Measurements from ENCODE around the gene BRIP1.

DNA sequence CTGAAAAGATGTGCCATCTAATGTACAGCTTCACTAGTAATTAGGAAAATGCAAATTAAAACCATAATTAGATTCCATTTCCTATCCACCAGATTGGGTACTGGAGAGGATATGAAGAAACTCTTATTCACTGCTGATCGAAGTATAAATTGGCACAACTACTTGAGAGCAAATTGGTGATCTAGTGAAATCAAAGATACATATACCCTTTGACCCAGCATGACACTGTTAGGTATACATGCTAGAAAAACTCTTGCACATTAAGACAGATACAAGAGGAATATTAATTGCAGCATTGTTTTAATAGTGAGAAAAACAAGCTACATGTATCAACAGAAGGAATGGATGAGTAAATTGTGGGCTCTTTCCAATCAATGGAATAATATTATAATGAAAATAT, 48.8 kb downstream of the BRIP1 start:
- TF ChIP-seq, protein P1, sequence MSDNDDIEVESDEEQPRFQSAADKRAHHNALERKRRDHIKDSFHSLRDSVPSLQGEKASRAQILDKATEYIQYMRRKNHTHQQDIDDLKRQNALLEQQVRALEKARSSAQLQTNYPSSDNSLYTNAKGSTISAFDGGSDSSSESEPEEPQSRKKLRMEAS (IDR thresholded peaks at IDR 0.05) = no peak
- TF ChIP-seq, protein P2, sequence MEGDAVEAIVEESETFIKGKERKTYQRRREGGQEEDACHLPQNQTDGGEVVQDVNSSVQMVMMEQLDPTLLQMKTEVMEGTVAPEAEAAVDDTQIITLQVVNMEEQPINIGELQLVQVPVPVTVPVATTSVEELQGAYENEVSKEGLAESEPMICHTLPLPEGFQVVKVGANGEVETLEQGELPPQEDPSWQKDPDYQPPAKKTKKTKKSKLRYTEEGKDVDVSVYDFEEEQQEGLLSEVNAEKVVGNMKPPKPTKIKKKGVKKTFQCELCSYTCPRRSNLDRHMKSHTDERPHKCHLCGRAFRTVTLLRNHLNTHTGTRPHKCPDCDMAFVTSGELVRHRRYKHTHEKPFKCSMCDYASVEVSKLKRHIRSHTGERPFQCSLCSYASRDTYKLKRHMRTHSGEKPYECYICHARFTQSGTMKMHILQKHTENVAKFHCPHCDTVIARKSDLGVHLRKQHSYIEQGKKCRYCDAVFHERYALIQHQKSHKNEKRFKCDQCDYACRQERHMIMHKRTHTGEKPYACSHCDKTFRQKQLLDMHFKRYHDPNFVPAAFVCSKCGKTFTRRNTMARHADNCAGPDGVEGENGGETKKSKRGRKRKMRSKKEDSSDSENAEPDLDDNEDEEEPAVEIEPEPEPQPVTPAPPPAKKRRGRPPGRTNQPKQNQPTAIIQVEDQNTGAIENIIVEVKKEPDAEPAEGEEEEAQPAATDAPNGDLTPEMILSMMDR (IDR thresholded peaks at IDR 0.05) = no peak
- no peak for TF ChIP-seq RFX5 (IDR thresholded peaks at IDR 0.05)
- no peak for TF ChIP-seq FOXS1 (CRISPR knock-in tag; IDR thresholded peaks at IDR 0.05)
- TF ChIP-seq MAFK (IDR thresholded peaks at IDR 0.05; ENCODE audit: partially characterized antibody) = no peak
- TF ChIP-seq HDAC2 (IDR thresholded peaks at IDR 0.05) = no peak
- TF ChIP-seq KDM1A (IDR thresholded peaks at IDR 0.05; ENCODE audit: low read depth) = no peak
